ACHN (cell line): ENCODE data around the gene MFAP4.

ENCODE experiments used
- DNase-seq: peaks from one replicate; pipeline ENCODE4 v3.0.0-alpha.2; 2015
- in situ Hi-C: cut with HindIII; loops from 2 replicates; pipeline ENCODE4 v1.10.0; 2017; ENCODE audit warnings: low sequenced_read_pairs, low pct_ligation_motif_present, low pct_unique_long_range_greater_than_20kb

MFAP4 gene

DNA sequence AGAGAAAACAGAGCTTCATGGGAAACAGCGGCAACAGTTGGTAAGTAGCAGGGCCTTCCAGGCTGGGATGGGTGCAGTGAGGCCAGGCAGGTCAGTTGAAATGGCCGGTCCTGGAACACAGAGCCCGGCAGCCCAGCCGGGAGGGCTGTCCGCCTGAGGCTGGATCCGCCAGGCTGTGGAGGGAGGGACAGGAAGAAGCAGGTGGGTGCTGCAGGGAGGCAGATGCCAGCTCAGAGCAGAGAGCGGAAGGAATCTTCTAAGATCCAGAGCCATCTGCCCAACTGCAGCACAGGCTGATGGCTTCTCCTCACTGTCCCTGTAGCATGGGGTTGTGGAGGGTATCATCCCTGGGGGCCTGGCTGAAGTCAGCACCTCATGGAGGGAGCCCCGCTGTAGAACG, 24.6 kb upstream of the MFAP4 start:
- in situ Hi-C loops = no loop called here
- DNase-seq = no peak

DNA sequence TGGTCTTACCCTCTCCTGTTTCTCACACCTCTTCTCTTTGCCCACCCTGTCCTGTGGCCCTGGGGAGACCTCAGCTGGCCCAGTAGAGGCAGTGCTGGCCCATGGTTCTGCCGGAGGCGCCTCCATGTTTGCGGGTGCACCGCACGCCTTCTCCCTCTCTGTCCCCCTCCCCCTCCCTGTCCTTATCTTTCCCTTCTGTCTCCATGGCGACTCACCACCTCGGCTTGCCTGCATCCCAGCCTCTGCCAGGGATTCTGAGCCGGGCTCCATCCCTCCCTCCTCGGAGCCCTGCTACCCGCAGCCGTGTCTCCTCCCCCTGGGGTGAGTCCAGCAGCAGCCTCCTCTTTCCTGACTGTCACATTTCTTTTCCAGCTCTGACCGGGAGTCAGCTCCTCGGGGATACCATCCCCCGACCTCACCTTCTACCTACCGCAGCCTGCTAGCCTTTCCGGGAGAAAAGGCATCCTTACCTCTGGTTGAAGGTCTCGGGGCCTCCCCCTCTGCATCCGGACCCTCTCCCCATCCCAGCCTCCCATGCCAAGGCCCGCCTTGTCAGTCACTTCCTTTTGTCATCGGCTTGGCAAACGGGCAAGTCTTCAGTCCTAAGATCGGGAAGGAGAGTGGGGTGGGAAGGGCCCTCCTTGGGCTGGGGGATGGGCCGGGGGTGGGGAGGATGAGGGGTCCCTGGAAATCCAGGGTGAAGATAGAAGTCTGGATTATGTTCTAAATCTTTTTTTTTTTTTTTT, 24.1 kb upstream of the MFAP4 start, which contains the start of gene RNF112:
Gene RNF112, plus strand, starts transcription at position 358 of the 746 bp plus-strand sequence. Its CDS starts 177 bp downstream, at position 535.
- DNase-seq = no peak
- in situ Hi-C loops = no loop called here

DNA sequence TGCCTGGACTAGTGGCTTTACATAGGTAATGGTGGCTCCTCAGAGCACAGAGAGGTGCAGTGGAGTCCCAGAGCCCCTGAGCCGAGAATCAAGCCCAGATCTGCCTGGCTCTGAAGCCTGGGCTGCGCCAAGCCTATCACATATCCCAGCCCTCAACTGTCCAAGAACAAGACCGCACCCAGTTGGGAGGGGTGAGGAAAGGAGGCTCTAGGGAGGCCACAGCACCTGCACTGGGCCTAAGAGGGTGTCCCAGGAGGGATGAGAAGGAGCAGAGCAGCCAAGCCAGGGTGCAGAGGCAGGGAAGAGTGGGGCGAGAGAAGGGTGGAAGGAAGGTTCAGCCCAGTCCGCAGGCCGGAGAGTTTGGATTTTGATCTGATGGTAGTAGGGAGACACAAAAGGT, 23.1 kb upstream of the MFAP4 start:
- no peak for DNase-seq
- in situ Hi-C loops = no loop called here

DNA sequence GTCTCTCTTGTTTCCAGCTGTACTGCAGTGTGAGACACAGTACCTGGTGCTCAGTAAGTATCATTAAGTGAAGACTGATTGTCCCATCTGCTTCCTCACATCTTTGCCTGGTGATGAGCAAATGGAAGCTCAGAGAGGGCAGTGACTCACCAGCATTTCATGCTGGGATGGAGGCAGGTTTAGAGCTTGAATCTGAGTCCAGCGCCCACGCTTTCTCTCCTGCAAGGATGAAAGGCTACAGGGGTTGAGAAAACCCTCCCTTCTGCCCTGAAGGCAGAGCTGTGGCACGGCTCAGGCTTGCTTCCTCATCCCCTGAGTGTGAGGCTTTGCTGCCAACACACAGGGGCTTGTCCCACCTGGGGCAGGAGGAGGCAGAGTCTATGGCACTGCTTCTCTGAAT, 22.5 kb upstream of the MFAP4 start:
- no peak for DNase-seq
- in situ Hi-C loops = no loop called here

DNA sequence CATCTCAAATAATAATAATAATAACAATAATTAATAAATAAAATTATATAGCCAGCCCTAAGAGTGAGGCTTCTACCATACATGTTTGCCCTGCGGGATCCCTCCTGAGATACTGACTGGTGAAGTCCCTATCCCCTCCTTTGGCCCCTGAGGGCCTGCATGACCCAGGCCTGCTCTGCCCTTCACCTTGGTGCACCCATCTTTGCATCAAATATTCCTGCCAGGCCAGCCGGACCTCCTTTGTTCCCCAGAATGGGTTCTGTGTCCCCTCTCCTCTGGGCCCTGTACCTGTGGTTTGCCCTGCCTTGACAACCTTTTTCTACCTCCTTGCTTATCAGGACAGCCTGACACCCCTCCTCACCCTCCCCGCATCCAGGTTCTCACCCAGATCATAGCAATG, 22.1 kb upstream of the MFAP4 start:
- in situ Hi-C loops = no loop called here
- no peak for DNase-seq

DNA sequence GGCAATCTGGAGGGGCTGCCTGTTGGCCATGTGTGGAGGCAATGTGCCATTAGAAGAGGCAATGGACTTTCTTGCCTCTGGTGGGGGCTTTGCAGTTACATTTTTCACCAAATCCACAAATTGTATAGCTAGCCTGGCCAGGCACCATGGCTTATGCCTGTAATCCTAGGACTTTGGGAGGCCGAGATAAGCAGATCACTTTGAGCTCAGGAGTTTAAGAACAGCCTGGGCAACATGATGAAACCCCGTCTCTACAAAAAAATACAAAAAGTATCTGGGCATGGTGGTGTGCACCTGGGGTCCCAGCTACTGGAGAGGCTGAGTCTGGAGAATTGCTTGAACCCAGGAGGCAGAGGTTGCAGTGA, 21.3 kb upstream of the MFAP4 start:
- in situ Hi-C loops = no loop called here

DNA sequence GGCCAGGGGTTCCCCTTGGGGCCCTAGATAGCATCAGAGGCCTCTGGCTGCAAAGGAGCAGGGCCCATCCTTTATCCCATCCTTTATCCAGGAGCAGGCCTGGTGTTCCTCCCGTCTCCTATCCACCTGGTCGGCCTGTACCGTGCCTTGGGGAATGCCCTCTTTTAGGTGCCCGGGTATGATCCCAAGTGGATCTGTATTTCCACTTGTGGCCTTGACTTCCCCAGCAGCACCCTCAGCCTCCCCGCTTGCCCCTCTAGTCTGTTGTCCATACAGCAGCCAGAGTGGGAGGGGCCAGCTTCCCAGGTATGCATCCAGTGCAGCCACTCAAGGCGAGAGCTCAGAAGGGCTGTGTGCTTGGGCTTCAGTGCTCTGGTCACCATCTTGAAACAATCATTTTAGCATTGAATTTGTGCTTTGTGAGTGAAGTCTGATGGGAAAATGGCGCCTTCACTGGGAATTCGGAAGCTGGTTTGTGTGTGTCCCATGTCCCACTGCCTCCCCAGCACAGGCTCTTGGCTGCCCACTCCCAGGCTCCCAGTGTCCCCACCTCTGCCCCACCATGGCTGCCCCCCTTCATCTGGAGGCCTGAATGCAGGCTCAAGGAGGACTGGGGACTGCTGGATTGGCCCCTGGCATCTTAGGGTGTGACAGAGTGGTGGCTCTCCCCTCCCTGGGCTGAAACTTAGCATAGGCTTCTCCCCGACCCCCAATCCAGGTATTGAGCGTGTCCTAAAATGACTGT, 20.8 kb upstream of the MFAP4 start:
- in situ Hi-C loops = no loop called here
- DNase-seq = no peak

More for the DNA sequence above, 21.3 kb upstream of the MFAP4 start:
- DNase-seq = no peak

DNA sequence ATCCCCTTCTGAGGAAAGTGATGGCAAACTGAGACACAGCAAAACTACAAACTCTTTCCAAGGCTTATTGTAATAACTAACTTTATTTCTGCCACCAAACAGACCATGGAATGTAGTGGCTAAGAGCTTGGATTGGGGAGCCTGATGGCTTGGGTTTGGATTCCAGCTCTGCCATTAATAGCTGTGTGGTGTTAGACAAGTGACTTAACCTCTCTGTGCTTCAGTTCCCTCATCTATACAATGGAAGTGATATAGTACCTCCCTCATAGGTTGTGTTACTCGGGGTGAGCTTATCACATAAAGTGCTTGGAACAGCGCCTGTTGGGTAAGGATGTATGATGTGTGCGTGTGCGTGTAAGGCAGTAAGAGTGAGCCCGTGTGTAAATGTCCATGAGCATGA, 18.1 kb upstream of the MFAP4 start:
- no peak for DNase-seq
- in situ Hi-C loops = no loop called here

DNA sequence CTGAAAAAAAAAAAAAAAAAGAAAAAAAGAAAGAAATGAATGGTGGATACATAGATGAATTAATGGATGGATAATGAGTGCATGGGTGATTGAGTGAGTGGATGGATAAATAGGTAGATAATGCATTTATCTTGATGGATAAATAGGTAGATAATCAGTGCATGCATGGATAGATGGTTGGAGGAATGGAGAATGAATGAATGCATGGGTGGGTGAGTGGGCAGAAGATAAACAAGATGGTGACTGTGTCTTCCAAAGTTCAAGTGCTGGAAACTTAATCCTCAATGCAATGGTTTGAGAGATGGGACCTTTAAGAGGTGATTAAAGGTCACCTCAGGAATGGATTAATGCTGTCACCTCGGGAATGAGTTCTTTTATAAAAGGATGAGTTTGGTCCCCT, 17.3 kb upstream of the MFAP4 start:
- in situ Hi-C loops = no loop called here

DNA sequence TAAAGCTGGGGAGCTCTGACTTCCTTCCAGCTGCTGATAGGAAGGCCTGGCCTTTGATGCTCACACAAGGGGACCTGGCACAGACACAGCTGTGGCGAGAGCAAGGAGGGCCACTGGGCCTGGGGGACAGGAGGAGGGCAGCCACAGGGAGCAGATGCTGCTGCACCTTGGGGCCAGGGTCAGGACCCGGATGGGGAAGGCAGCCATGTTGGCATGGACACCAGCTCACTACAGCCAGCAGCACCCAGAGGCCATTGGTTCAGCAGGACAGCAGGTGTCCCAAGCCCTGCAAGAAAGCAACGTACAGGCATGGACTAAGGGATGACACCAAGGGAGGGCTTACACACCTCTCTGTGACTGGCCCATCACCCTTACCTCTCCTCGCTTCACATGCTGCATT, 16.0 kb upstream of the MFAP4 start:
- in situ Hi-C loops = no loop called here

More for the DNA sequence above, 17.3 kb upstream of the MFAP4 start:
- no peak for DNase-seq

DNA sequence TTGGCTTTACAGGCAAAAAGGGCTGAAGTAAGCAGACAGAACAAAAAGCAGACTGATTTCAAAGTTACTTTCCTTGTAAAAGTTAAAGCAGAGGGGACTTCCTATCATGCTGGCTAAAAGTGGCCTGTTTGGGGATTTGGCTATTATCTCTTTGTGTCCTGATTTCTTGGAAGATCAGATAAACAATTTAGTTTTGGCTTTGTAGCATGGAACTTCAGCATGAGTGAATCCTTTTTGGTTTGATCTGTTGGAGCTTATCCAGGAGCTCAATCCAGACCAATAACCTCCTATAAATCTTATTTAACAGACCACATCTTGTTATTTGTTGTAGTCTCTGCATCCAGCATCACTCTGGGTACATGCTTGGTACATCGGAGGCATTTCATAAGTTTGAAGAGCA, 15.2 kb upstream of the MFAP4 start:
- DNase-seq = no peak
- in situ Hi-C loops = no loop called here

More for the DNA sequence above, 16.0 kb upstream of the MFAP4 start:
- DNase-seq = no peak

DNA sequence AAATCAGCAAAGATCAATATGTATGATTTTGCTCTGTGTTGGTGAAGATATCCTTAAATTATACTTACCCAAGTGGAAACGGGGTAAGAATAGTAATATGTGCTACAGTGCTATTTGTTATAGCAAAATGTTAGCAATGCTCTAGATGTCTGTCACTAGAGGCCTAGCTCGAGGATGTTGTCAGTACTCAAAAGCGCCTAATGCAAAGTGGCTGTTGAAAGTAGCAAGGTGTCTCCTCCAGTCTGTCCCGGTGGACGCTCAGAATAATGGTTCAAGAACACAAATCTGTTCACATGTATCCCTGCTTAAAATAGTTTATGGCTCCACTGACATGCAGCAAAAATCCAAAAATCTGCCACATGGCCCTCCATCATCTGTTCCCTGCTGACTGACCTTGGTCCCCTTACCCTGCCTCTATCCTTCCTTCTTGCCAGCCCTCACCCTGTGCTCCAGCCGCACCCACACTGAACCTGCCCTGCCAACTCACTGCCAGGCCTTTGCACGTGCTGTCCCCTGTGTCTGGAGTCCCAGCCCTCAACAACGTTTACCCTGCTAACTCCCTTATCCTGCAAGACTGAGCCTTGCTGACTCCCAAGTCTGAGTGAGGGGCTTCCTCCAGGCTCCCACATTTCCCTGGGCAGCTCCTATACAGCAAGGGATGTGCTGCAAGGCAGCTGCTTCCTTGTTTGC, 14.5 kb upstream of the MFAP4 start:
- DNase-seq = no peak
- in situ Hi-C loops = no loop called here

DNA sequence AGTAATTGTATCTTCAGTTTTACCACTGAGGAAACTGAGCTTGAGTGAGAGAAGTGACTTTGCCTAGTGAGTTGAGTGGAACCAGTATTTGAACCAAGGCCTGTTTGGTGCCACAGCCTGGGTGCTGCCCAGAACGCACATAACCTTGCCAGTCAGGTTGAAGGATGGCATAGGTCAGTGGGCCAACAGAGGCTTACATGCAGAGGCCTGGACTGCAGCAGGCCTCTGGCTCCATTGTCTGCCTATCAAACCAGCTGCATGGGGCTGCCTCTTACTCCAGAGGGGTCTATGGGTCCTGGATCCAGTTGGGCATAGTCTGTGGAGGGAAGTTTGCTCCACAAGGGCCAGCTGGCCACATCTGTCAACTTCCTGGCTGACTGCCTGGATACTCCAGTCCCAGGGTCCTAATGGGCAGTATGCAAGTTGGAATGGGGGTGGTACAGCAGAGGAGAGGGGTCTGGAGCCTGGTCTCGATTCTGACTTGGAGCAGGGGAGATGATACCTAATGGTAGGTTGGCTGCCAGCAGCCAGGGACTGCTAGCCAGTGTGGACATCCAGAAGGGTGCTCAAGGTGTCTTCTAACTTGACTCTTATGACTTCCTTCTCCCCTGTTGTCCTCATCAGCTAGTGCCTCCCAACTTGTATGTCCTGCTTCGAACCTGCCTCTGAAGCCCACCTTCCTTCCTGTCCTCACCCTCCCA, 12.9 kb upstream of the MFAP4 start:
- in situ Hi-C loops = no loop called here
- no peak for DNase-seq

DNA sequence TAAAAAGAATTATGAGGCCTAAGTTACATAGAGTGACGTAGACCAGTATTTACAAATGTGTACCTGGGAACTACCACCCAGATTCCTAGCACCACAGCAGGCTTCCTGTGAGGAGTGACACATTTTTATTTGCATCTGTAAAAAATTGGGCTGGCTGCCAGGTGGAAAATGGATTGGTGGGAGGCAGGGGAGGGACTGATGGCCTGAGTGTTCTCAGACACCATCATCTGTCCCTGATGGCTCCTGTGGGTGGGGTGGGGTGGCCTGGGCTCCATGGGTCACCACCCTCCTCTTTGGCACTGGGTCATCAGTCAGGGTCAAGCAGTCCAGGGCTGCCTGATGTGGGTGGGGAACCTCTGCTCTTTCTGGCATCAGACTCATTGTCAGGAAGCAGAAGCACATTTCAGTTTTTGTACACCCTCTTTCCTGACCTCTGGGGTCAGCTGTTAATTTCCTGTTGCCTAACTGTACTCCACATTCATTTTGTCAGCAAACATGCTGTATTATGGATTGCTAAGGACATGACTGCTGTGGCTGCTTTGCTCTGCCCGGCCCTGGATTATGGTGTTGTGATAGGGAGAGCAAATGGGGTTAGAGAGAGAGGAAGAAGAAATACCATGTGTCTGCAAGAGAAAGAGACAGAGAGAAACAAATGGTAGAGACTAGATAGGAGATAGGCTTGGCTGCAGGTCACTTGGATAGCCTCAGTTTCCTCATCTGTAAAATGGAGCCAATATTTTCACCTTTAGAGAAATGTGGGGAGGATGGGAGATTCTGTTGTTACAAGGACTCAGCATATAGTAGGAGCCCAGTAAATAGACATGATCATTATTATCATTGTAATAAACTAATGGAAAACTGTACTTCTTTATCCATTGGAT, 11.6 kb upstream of the MFAP4 start:
- DNase-seq = no peak

DNA sequence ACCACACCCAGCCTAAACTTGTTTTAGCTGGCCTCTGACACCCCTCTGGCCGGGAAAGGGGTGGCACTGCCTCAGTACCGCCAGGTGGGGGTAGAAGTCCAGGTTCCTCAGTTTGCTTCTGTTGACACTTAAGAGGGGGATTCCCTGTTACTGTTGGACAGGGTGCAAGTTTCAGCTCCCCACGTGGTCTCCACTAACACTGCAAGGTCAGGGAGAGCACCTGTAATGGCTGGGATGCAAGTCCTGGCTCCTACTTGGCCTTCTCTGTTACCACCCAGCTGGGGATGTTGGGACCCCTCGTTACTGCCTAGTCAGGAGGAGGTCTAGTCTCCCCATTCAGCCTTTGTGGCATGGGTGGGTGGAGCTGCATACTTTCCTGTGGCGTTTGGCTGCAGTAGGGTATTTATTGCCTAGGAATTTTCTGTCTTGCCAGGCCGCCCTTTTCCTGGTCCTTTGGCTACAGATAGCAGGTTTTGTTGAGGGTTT, 10.6 kb upstream of the MFAP4 start:
- DNase-seq = no peak
- in situ Hi-C loops = no loop called here

More for the DNA sequence above, 11.6 kb upstream of the MFAP4 start:
- in situ Hi-C loops = no loop called here

DNA sequence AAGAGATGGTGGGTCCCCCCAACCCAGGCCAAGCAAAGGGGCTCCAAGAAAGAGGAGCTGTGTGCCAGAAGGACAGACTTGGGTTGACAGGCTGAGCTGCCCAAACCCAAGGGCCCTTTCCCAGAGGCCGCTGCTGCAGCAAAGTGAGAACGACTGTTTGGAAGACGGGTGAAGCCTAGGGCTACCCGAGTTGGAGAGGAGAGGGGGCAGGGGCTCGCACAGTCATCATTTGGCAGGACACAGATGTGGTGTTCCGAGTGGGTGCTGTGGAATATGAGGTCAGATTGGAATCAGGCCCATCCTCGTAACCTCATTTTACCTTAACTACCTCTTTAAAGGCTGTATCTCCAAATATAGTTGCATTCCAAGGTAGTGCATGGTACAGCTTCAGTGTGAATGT, 5.3 kb upstream of the MFAP4 start:
- no peak for DNase-seq
- in situ Hi-C loops = no loop called here

DNA sequence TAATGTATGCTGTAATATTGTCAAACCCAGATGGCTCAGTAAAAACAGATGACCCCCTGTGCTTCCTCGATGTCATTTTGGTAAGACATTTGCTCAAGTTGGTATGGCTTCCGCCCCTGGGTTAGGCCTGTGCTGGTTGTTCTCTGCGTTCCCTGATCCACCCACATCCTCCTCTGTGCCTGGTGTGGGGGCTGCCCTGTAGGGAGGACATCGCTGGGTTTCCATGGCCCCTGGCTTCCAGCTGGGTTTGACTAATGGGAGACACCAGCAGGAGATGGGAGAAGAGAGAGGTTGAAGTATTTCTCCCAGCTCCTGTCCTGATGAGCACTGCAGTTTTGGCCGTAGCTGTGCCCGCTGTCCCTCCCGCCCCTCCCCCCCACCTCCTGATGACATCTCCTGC, 4.4 kb upstream of the MFAP4 start:
- in situ Hi-C loops = no loop called here
- DNase-seq = no peak

DNA sequence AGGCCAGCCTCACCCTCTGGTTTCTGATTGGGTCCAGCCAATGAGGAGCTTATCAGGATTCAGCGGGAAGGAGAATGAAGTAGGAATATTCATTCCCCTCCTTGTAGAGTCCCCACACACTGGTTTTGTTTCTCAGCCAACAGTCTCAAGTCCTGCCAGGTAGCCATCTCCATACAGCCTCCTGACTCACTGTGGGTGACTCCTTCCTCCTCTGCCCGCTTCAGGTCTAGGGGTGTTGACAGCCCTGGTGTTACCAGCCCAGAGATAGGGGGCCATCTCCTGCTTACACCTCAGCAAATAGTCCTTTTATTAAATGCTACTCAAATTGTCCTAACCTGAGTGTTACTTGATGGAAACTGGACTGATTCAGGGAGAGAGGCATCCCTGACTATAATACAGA, 4.0 kb upstream of the MFAP4 start:
- in situ Hi-C loops = no loop called here
- no peak for DNase-seq
